ENCODE results near the gene RNF144B.

GRCh38 chr6:18501663-18502013 lies 114.5 kb downstream of the RNF144B start:
- TF ChIP-seq CTCF (conservative IDR thresholded peaks at IDR 0.05; ENCODE audit: low read depth in 2 of 2): no peak
- no peak for TF ChIP-seq EZH2phosphoT487 (IDR thresholded peaks at IDR 0.05; ENCODE audit: unreplicated experiment)
